Colonic mucosa (tissue), 4 donors: ENCODE data around the gene ARVCF. TPM values are rescaled to one million over a fixed set of nuclear protein-coding genes. Genes with fewer than 3 reads are reported as not detected.

Experiments used
- DNase-seq: peaks from one replicate; pipeline ENCODE4 v3.0.0-alpha.2; 2020
- H3K27ac ChIP-seq: fragments of 200-600 bp; one replicate; pipeline ENCODE4 v1.8.0; 2021
- H3K27me3 ChIP-seq: fragments of 200-600 bp; one replicate; pipeline ENCODE4 v1.8.0; 2021
- H3K36me3 ChIP-seq: fragments of 200-600 bp; one replicate; pipeline ENCODE4 v1.8.0; 2021
- H3K4me1 ChIP-seq: fragments of 200-600 bp; one replicate; pipeline ENCODE4 v1.8.0; 2021; ENCODE audit warnings: mild to moderate bottlenecking
- H3K4me3 ChIP-seq: fragments of 200-600 bp; one replicate; pipeline ENCODE4 v1.8.0; 2021
- H3K9ac ChIP-seq, 2 donors: one replicate each; pipeline ENCODE4 v1.7.0; 2013; ENCODE audit warnings: control low read depth in 2 of 2, low read depth in 2 of 2, low read length in 2 of 2
- H3K9me3 ChIP-seq: fragments of 200-600 bp; one replicate; pipeline ENCODE4 v1.8.0; 2021
- intact Hi-C: fragments of 100-400 bp; cut with DNase I; formaldehyde crosslinking; loops from one replicate; pipeline ENCODE4 v1.14.1; 2022
- total RNA-seq, 2 donors: library from RNA; stranded (reverse); fragmentation: NEBNext Ultra II Directional in 1 of 2; extraction: Animal tissue kit (Norgen Biotek cat#: 25700) in 1 of 2; gene quantifications; one replicate each; pipeline ENCODE4 v1.2.1, GENCODE V29; 2021
- TF ChIP-seq, protein P1 (sequence below): fragments of 200-600 bp; IDR thresholded peaks from one replicate; pipeline ENCODE4 v1.8.0; 2022; ENCODE audit warnings: antibody characterized with exemption, mild to moderate bottlenecking
- donor health status: healthy.
- donor health status: DM: no; HTN: no; CAD: no.
- donor health status: DM: no; HTN: no; CAD: no.

Gene ARVCF
- total RNA-seq, 2 donors from 2014 or later, result 11.7 to 18.5 TPM

DNA sequence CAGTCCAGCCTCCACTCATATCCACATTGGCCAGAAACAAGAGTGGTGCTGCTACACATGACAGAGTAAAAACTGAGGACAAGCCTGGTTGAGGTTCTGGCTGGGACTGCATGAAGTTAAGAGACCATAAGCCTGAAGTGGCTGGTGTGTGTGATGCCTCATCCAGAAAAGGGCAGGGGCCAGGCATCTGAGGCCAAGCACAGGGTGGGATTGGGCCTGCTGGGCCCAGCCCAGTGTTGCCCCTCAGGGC is 25.3 kb downstream of the ARVCF start:
- peaks cover 4% of the 10 kb centered on the region for H3K4me1 ChIP-seq
- no peaks in the 10 kb centered on the region for H3K9me3 ChIP-seq
- no peak overlapping the region for H3K27ac ChIP-seq

DNA sequence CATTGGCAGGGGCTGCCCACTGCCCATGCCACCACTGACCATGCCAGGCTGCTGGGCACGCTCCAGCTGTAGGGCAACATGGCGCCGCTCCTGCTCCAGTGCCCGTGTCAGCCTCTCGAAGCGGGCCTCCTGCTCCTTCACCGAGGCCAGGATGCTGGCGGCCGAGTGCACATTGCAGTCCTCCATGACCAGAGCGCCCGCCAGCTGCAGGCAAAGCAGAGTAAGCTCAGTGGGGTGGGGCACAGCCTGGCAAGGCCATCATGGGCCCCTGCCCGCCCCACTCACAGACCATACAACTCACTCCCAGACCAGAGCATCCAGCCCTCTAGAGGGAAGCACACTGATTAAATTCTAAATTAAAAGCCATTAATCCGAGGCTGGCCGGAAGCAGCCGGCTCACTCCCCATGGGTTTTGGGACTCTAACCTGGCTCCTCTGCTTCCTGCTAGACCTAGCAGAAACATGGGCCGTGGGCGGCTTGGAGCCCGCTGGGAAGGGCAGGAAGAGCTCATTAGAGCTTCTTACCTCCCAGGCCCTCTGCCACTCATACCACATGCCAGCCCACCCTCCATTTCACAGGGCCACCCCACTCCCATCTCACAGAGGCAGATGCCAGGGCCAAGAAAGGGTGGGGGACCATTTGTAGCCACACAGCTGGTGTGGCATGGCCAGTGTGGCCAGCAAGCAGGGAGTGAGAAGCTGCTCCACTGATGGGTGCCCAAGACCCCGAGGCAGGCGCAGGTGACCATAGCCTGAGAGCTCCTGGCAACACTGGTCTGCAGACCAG is 25.8 kb downstream of the ARVCF start:
- Histone ChIP-seq H3K9ac (no peak overlapping the region), H3K4me3 (no peak overlapping the region), H3K27ac (no peak overlapping the region), H3K4me1 (peaks cover 9% of the 10 kb centered on the region), H3K36me3 (no peaks in the 10 kb centered on the region), H3K27me3 (no peaks in the 10 kb centered on the region), H3K9me3 (no peaks in the 10 kb centered on the region)
- intact Hi-C loops, result no loop called here
- TF ChIP-seq, protein P1, sequence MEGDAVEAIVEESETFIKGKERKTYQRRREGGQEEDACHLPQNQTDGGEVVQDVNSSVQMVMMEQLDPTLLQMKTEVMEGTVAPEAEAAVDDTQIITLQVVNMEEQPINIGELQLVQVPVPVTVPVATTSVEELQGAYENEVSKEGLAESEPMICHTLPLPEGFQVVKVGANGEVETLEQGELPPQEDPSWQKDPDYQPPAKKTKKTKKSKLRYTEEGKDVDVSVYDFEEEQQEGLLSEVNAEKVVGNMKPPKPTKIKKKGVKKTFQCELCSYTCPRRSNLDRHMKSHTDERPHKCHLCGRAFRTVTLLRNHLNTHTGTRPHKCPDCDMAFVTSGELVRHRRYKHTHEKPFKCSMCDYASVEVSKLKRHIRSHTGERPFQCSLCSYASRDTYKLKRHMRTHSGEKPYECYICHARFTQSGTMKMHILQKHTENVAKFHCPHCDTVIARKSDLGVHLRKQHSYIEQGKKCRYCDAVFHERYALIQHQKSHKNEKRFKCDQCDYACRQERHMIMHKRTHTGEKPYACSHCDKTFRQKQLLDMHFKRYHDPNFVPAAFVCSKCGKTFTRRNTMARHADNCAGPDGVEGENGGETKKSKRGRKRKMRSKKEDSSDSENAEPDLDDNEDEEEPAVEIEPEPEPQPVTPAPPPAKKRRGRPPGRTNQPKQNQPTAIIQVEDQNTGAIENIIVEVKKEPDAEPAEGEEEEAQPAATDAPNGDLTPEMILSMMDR, result no peak
- DNase-seq, result no peak

More for the DNA sequence above, 25.3 kb downstream of the ARVCF start:
- Histone ChIP-seq H3K9ac (no peak overlapping the region), H3K36me3 (no peaks in the 10 kb centered on the region), H3K27me3 (no peaks in the 10 kb centered on the region), H3K4me3 (no peak overlapping the region)
- TF ChIP-seq, protein P1, result no peak
- intact Hi-C loops, result no loop called here
- DNase-seq, result no peak

DNA sequence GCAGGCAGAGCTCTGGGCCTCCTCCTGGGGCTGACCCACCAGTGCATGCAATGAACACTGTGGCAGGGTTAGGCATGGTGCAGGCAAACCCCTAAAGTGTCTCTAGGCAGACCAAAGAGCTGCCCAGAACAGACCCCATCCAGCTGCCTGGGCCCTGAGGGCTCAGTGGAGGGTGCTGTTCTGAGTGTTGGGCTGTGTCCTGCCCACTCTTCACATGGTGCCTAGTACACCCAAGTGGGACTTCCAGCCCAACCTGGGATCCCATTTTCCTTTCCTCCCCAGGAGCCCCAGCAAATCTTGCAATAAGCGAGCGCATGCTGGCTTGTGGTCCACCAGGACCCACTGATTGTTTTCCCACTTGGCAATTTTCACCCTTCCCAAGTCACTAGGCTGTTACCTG is 26.4 kb downstream of the ARVCF start:
- Histone ChIP-seq H3K36me3 (no peaks in the 10 kb centered on the region), H3K27ac (no peak overlapping the region), H3K27me3 (no peaks in the 10 kb centered on the region), H3K9ac (no peak overlapping the region), H3K9me3 (no peaks in the 10 kb centered on the region), H3K4me3 (no peak overlapping the region), H3K4me1 (peaks cover 9% of the 10 kb centered on the region)
- no peak for DNase-seq
- TF ChIP-seq, protein P1, result no peak
- intact Hi-C loops, result no loop called here

DNA sequence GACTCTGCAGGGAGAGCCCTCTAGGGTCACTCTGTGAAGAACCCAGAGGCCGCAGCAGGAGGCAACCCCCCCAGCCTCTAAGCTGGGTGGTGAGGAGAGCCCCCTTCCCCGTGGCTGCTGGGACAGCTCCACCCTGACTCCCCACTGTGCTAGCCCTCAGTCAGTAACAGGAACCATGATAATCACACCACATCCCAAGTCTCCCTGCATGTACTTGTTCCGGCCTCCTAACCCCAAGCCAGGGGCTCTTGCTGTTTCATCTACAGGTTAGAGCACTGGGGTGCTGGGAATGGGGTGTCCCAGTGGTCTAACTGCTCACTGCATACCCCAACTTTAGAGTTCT is 26.9 kb downstream of the ARVCF start:
- H3K4me1 ChIP-seq, result peaks cover 9% of the 10 kb centered on the region
- intact Hi-C loops, result no loop called here

DNA sequence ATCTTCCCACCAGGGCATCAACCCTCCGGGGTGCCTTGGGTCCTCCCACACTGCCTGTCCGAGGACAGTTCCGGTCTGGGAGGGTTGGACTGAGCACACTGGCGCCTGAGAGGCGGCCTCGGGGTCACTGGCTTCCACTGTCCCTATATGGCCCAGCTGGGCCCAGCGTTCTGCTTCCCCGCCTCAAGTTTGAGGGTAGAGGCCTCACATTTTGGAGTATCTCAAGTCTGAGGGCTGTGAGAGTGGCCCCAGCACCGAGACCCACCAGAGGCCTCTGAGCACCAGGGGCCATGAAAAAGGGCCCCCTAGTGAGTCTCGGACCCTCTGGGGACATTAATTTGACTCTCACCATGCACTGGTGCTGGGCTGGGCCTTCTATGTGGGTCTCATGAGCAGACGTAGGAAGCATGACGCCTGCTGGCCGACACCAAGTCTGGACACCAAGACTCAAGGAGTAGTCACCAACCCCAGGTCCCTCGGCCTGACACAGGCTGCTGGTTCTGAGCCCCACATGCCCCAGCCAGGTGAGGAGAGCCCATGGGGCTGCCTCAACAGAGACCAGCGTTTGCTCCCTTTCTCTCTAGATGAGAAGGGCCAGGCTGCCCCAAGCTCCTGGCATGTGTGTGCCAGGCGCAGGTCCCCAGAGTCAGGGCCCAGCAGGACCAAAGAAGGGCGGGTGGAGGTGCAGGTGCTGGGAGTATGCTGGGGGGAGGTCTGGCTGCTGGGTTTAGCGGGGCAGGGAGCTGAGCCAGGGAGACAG is 27.5 kb downstream of the ARVCF start:
- Histone ChIP-seq H3K4me3 (no peak overlapping the region), H3K27me3 (no peaks in the 10 kb centered on the region), H3K36me3 (no peaks in the 10 kb centered on the region), H3K9me3 (no peaks in the 10 kb centered on the region), H3K27ac (no peak overlapping the region), H3K9ac (no peak overlapping the region), H3K4me1 (peaks cover 9% of the 10 kb centered on the region)
- intact Hi-C loops, result no loop called here
- DNase-seq, result no peak
- TF ChIP-seq, protein P1, result no peak

More for the DNA sequence above, 26.9 kb downstream of the ARVCF start:
- H3K4me3 ChIP-seq, result no peak overlapping the region
- TF ChIP-seq, protein P1, result no peak
- H3K9ac ChIP-seq, result no peak overlapping the region
- no peaks in the 10 kb centered on the region for H3K36me3 ChIP-seq
- no peaks in the 10 kb centered on the region for H3K27me3 ChIP-seq
- DNase-seq, result no peak
- no peak overlapping the region for H3K27ac ChIP-seq
- H3K9me3 ChIP-seq, result no peaks in the 10 kb centered on the region
